ENCODE data around the gene UBTD2. TPM values are rescaled to one million over a fixed set of nuclear protein-coding genes. Genes with fewer than 3 reads are reported as not detected.
"Not testable (repeated sequence)": the region's sequence is repeated elsewhere in the genome, so short reads cannot be mapped to it uniquely, and the experiment has no call there.

UBTD2 gene, protein sequence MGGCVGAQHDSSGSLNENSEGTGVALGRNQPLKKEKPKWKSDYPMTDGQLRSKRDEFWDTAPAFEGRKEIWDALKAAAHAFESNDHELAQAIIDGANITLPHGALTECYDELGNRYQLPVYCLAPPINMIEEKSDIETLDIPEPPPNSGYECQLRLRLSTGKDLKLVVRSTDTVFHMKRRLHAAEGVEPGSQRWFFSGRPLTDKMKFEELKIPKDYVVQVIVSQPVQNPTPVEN
- 10 to 100 TPM in 1 of 3 donors, 1 to 10 TPM in 2; 5.3 to 26.8 (median 7.4) TPM for polyA plus RNA-seq

DNA sequence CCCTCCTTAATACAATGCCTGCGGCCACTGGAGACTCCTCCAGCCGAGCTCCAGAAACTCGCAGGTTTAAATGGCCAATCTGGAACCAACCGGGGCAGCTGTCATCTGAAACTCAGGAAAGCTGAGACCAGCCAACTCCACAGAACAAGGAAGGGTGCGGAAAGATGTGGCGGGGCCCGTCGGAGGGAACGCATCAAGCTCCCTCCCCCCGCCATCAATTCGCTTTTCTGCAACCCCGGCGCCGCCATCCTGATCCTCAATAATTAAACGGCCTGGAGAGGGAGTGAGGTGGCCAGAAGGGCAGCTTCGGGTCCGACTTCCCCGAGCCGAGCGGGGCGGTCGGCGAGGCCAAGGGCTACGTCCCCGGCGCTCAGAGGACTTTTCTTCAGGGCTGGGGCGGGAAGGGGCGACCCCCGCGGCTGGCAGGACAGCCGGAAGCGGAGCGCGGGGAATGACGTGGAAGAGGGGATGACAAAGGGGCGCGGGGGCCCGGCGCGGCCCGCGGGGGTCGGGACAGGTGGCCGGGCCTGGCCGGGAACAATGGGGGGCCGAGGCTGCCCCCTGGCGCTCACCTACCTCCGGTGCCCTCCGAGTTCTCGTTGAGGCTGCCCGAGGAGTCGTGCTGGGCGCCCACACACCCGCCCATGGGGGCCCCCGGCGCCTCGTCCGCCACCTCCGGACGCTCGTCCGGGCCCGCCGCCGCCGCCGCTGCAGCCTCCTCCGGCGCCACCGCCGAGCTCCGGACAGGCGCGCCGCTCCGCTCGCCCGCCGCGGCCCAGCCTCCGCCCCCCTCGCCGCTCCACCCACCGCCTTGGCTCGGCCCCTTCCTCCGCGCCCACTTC, at the start of gene UBTD2:
Gene UBTD2 (minus strand): TSS at position 745 of the 842 bp plus-strand sequence. CDS start 99 bp downstream, at position 646.
- WGBS, 3 donors = 0 to 1% (median 0%) methylated on average over 45 to 86 of the region's 87 CpGs
- H3K27ac ChIP-seq (ENCODE audit: low read depth, low read length) = peak within 1 kb of the TSS; percentile 54

DNA sequence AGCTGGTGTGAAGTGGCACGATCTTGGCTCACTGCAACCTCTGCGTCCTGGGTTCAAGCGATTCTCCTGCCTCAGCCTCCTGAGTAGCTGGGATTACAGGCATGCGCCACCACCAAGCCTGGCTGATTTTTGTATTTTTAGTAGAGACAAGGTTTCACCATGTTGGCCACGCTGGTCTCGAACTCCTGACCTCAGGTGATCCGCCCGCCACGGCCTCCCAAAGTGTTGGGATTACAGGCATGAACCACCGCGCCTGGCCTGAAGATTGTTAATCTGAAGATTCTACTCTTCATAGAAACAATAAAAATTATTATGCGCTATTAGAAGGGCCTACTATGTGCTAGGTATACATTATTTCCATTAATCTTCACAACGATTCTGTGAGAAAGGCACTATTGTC, 43.3 kb upstream of the UBTD2 start:
- 93 to 96% (median 94%) methylated on average over 12 to 13 of the region's 13 CpGs for WGBS, 3 donors
- not testable (repeated sequence) for H3K27ac ChIP-seq (ENCODE audit: low read depth, low read length)

DNA sequence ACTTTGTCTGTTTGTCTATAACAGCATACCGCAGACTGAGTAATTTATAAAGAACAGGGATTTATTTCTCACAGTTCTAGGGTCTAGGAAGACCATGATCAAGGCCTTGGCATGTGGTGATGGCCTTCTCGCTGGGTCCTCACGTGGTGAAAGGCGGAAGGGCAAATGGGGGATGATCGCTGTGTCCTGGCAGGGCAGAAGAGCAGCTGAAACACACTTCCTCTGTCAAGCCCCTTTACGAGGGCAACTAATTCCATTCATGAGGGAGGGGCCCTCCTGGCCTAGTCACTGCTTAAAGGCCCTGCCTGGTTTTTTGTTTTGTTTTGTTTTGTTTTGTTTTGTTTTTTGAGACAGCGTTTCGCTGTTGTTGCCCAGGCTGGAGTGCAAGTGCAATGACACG, 41.9 kb upstream of the UBTD2 start:
- 91 to 95% (median 92%) methylated on average over 9 of the region's 9 CpGs for WGBS, 3 donors
- no peak overlapping the region for H3K27ac ChIP-seq (ENCODE audit: low read depth, low read length)

DNA sequence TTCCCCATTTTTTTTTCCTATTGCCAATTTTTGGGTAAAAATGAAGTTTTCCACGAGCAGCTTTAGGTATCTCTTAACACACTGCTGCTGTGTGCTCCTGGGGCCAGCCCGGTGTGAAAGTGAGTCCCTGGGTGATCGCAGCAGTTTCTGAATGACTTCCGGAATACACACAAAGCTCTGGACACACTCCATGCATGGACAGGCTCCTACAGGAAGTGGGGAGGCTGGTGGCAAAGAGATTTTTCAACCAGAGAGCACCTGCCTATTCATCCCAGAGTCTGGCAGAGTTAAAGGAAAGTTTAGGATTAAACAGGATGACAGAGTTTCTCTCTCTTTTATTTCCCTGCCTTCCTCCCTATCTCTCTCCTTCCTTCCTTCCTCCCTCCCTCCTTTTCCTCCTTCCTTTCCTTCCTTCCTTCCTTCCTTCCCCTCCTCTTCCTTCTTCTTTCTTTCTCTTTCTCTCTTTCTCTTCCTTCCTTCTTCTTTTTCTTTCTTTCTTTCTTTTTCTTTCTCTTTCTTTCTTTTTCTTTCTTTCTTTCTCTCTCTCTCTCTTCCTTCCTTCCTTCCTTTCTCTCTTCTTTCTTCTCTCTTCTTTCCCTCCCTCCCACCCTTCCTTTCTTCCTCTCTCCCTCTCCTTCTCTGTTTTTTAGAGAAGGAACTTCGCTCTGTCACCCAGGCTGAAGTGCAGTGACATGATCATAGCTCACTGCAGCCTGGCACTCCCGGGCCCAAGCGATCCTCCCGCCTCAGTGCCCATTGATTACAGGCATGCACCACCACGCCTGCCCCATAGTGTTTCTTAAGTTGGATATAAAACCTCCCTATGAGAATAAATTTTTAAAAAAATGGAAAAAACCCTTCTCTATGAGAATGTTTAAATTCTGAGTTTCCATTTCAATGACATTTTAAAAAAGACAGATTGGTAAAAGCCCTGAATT, 38.7 kb upstream of the UBTD2 start:
- no peak overlapping the region for H3K27ac ChIP-seq (ENCODE audit: low read depth, low read length)
- WGBS, 3 donors = 54 to 77% (median 72%) methylated on average over 9 of the region's 9 CpGs

DNA sequence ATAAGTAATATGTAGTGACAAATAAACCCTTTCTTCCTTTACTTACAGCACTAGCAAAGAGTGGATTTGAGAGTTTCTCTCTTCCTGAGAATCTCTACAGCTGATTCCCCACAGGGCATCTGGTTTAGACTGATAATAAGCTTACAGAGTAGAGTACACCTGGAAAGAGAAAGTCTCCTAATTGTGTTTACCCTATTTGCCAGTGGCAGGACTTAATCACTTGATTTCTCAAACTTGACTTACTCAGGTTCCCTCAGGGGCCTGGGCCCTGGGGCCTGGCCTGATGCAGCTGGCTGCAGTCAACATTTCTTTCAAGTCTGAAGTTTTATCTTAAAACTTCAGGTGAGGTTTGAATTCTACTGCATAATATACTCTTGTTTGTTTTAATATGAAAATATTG, 38.0 kb upstream of the UBTD2 start:
- H3K27ac ChIP-seq (ENCODE audit: low read depth, low read length) = no peak overlapping the region

DNA sequence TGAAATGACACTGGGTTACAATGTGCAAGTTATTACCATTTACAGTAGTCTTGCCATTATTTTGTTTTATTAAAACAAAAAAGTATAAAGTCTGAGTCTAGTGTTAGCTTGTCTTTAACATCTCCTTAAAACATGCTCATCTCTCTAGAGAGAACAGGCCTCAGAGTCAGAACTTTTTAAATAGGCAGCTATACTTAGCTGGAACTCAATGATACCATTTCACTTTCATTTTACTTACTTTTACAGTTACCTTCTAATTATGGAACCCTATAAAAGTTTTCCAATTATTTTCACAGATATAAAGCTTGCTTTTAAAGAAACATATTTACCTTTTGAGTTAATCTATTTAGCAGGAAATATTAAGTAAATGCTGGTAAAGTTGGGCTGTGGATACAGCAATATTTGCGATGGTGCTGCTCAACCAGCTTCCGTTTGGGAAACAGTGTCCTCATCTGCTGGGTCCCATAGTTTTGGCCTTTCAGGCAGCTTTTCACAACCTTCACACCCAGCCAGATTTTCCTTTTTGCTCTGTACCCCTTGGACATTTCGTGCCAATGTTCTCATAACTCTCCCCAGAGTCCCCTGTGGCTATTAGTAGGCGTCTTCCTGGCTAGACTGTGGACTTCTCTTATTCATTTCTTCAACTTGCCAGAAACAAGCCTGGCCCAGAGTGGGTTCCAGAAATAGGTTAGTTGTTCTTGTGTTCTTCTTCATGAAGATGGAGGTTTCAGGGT, 36.3 kb upstream of the UBTD2 start:
- no peak overlapping the region for H3K27ac ChIP-seq (ENCODE audit: low read depth, low read length)
- WGBS, 3 donors = 49 to 82% (median 69%) methylated on average over 4 of the region's 4 CpGs

DNA sequence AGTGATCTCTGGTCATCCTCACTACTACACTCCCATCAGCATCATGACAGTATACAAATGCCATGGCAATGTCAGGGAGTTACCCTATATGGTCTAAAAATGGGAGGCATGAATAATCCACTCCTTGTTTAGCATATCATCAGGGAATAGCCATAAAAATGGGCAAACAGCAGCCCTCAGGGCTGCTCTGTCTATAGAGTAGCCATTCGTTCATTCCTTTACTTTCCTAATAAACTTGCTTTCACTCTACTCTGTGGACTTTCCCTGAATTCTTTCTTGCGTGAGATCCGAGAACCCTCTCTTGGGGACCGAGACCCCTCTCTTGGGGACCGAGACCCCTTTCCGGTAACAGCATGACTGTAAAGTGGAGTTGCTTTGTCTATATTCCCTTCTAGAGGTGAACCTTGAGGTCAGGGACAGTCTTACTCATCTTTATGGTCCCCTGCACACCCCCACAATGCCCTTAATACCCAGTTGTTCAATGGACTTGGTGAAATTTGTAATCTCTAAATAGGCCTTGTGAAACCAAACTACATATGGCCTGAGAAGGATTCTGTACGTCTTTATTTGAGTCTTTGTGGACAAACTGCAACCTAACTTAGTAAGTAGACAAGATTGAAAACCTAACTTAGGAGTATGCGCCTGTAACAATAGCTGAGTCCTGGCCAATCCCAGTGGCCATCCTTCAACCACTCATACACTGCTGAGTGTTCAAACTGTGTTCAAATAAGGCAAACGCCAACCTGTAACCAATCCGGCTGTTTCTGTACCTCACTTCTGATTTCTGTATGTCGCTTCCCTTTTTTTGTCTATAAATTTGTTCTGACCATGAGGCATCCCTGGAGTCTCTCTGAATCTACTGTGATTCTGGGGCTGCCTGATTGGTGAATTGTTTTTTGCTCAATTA, 32.3 kb upstream of the UBTD2 start:
- 93 to 94% (median 93%) methylated on average over 11 of the region's 11 CpGs for WGBS, 3 donors
- H3K27ac ChIP-seq (ENCODE audit: low read depth, low read length) = no peak overlapping the region

DNA sequence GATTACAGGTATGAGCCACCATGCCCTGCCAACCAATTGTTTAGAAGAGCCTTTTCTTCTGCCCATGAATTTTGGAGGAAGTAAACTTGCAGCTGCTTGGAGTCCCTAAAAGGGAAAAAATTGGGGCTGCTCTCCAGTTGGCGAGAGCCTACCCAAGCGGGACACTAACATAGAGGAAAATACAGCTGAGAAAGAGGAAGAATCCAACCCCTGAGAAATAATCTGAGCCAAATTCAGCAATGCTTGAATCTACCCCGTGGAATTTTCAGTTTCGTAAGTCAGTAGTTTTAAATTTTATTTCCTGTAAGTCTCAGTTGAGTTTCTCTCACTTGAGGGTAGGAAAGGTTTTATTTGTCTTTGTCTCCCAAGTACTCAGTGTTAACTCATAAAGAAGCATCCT, 30.4 kb upstream of the UBTD2 start:
- 64 to 98% (median 74%) methylated on average over 4 of the region's 4 CpGs for WGBS, 3 donors

DNA sequence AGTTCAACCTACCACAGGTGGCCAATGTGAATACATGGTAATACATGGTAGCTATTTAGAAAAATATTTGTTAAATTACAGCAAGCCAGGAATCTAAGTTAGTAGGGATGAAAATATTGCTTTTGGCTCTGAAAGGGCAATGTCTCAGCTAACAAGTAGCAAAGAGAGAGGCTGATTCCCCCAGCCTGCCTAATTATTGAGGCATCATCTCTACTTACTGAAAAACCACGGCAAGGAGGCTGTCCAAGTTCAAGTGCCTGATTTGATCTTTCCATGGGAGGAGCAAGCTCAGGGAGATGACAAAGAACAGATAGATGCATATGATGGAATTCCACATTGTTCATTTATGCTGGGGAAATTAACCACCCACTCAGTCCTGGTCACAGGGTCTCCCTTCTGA, 28.7 kb upstream of the UBTD2 start:
- no peak overlapping the region for H3K27ac ChIP-seq (ENCODE audit: low read depth, low read length)
- 60 to 65% (median 62%) methylated on average over 1 of the region's 1 CpG for WGBS, 3 donors

More for the DNA sequence above, 30.4 kb upstream of the UBTD2 start:
- no peak overlapping the region for H3K27ac ChIP-seq (ENCODE audit: low read depth, low read length)

DNA sequence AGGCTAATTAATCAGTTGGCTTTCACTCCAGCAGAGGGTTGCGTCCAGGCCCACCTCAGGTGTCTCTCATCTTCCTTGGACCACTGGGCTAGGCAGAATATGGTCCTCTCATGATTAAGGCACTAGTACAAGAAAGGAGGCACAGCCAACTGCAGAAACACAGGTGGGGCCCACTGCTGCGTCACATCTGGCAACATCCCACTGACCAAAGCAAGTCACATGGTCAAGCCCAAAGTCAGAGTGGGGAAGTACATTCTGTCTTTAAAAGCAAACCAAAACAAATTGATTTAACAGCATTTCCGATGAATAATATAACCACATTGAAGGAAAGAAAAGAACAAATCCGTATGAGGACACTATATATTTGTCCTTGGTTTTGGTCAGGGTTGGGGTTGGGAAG, 28.0 kb upstream of the UBTD2 start:
- H3K27ac ChIP-seq (ENCODE audit: low read depth, low read length) = no peak overlapping the region
- WGBS, 3 donors = 80 to 85% (median 85%) methylated on average over 4 of the region's 4 CpGs

DNA sequence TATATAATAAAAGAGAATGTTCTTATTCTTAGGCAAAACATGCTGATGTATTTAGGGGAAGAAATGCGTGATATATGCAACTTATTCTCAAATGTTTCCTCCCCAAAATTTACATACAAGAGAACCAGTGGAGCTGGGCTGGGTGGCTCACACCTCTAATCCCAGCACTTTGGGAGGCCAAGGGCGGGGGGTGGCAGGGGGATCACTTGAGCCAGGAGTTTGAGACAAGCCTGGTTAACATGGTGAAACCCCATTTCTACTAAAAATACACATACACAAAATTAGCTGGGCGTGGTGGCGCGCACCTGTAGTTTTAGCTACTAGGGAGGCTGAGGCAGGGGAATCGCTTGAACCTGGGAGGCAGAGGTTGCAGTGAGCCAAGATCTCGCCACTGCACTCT, 27.5 kb upstream of the UBTD2 start:
- no peak overlapping the region for H3K27ac ChIP-seq (ENCODE audit: low read depth, low read length)
- WGBS, 3 donors = 90 to 96% (median 96%) methylated on average over 7 of the region's 7 CpGs

DNA sequence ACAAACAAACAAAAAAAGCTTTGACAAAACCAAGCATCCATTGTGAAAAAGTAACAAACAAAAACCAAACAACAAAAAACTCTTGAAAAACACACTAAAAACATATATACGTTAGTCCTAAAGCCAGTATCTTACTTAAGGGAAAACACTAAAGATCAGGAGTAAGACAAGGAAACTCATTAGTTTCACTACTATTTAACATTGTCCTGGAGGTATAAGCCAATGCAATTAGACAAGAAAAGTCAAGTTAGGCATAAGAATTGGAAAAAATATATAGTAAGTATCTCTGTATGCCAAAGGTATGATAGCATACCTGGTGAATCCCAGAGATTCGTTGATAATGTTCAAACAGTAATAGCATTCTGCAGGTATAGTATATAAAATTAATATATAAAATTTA, 21.8 kb upstream of the UBTD2 start:
- no peak overlapping the region for H3K27ac ChIP-seq (ENCODE audit: low read depth, low read length)
- 87 to 95% (median 94%) methylated on average over 2 of the region's 2 CpGs for WGBS, 3 donors

DNA sequence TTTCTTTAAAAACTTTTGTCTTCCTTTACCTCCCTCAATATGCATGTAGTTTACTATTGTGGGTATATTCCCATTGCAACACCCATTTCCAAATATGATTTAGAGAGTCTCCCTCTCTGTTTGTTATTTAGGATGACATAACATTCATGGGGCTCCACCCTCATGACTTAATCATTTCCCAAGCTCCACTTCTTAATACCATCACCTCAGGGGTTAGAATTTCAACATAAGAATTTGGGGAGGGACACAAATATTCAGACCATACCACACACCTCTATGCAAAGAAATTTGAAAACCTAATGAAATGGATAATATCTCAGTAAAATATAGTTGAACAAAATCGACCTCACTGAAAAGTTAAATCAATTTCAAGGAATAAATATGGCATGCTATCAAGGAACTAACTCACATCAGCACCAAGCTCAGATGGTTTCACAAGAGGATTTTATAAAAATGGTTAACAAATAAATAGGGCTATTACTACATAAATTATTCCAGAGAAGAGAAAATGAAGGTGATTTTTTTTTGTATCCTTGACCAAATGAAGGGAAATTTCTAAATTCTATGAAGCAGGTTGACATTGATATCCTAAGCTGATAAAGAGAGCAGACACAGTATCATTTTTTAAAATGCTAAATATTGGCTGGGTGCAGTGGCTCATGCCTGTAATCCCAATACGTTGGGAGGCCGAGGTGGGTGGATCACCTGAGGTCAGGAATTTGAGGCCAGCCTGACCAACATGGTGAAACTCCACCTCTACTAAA, 20.2 kb upstream of the UBTD2 start:
- 59 to 90% (median 80%) methylated on average over 3 of the region's 3 CpGs for WGBS, 3 donors
- H3K27ac ChIP-seq (ENCODE audit: low read depth, low read length) = no peak overlapping the region

DNA sequence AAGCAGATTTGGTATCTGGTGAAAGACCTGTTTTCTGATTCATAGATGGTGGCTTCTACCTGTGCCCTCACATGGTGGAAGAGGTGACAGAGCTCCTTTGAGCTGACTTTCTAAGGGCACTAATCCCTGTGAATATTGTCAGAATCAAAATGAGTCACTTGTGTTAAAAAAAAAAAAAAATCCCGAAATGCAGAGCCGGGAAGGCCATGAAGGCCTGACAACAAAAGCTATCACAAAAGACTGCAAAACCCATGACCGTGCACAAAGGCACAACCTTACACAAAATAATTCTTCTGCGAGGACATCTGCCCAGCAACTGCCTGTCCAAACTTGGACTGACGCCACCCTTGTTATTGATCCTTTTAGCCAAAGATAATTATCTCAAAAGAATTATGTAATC, 19.6 kb upstream of the UBTD2 start:
- H3K27ac ChIP-seq (ENCODE audit: low read depth, low read length) = no peak overlapping the region
- 66 to 83% (median 74%) methylated on average over 5 of the region's 5 CpGs for WGBS, 3 donors

DNA sequence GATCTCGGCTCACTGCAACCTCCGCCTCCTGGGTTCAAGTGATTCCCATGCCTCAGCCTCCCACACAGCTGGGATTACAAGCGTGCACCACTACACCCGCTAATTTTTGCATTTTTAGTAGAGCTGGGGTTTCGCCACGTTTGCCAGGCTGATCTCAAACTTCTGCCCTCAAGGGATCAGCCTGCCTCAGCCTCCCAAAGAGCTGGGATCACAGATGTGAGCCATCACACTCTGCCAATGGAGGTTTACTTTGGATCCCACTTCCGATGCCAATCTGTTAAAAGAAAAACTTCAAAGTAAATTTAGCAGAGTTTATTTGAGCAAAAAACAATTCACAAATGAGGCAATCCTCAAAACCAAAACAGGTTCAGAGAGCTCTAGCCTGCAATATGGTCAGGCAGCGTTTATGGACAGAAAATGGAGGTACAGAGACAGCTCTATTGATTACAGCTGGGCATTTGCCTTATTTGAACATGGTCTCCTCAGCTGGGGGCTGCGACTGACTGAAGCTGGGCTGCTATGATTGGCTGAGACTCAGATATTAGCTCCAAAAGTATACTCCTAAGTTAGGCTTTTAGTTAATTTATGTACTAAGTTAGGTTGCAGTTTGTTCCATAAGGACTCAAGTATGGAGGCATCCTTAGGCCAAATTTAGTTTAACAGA, 18.6 kb upstream of the UBTD2 start:
- H3K27ac ChIP-seq (ENCODE audit: low read depth, low read length) = no peak overlapping the region
- 67 to 82% (median 80%) methylated on average over 9 of the region's 9 CpGs for WGBS, 3 donors

DNA sequence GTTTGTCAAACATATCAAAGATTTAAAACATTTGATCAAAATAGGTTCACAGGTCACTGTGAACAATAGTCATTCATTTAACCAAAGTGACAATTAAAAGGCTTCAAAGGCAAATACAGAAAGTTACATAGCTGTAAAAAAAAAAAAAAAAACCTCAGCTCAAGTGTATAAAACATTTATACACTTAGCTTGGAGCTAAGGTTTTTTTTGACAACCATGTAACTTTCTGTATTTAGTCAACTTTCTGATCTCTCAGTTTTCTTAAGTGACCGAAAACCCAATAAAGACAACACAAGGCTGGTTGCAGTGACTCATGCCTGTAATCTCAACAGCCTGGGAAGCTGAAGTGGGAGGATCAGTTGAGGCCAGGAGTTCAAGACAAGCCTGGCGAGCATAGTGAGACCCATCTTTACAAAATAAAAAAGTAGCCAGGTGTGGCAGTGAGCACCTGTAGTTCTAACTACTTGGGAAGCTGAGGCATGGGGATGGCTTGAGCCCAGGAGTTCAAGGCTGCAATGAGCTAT, 16.4 kb upstream of the UBTD2 start:
- WGBS, 3 donors = 88 to 95% (median 90%) methylated on average over 2 of the region's 2 CpGs
- no peak overlapping the region for H3K27ac ChIP-seq (ENCODE audit: low read depth, low read length)
